ENCODE data around the gene COLGALT1. TPM values are rescaled to one million over a fixed set of nuclear protein-coding genes. Genes with fewer than 3 reads are reported as not detected.

COLGALT1 gene
- total RNA-seq, 1 experiment from 2014 or later = 48.5 TPM

GRCh38 chr19:17560205-17560595, 4.8 kb downstream of the COLGALT1 start:
- Histone ChIP-seq H3K23ac (ENCODE audit: insufficient read length, low read depth, low read length) (no peak overlapping the region), H3K4me1 (ENCODE audit: insufficient read depth, low read length) (no peaks in the 10 kb centered on the region), H3K23me2 (ENCODE audit: insufficient read length, low read depth, low read length, poor library complexity, severe bottlenecking) (peaks cover 8% of the 10 kb centered on the region), H2AFZ (ENCODE audit: low read length) (no peak overlapping the region), H4K91ac (ENCODE audit: insufficient read length, low read depth, low read length) (no peak overlapping the region), H3K27me3 (ENCODE audit: insufficient read depth, low read length) (no peaks in the 10 kb centered on the region), H3K9ac (ENCODE audit: extremely low read depth, insufficient read length, low read length) (no peak overlapping the region), H3K4ac (ENCODE audit: low read depth, low read length) (no peak overlapping the region), H4K5ac (ENCODE audit: insufficient read length, low read depth, low read length) (no peak overlapping the region), H3K4me2 (ENCODE audit: insufficient read depth, insufficient read length, low read length) (no peak overlapping the region), H2BK20ac (ENCODE audit: low read depth, low read length, poor library complexity, severe bottlenecking) (no peak overlapping the region), H3T11ph (ENCODE audit: low read length) (no peak overlapping the region), H3K79me2 (ENCODE audit: insufficient read depth, low read length) (no peaks in the 10 kb centered on the region), H3K14ac (ENCODE audit: insufficient read depth, low read length) (no peak overlapping the region), H3K56ac (ENCODE audit: insufficient read length, low read depth, low read length) (no peak overlapping the region), H2BK5ac (ENCODE audit: insufficient read length, low read length) (no peak overlapping the region), H3K18ac (ENCODE audit: insufficient read length, low read depth, low read length) (no peak overlapping the region), H4K20me1 (ENCODE audit: control insufficient read depth, insufficient read depth, insufficient read length) (peaks cover under 1% of the 10 kb centered on the region), H2BK12ac (ENCODE audit: insufficient read length, low read depth, low read length) (no peak overlapping the region), H2AK5ac (ENCODE audit: insufficient read length, low read length) (no peak overlapping the region), H2BK15ac (ENCODE audit: low read depth, low read length) (no peak overlapping the region), H3K79me1 (ENCODE audit: insufficient read depth, low read depth, low read length, poor library complexity, severe bottlenecking) (no peaks in the 10 kb centered on the region), H4K8ac (replicated peaks; ENCODE audit: insufficient read length, low read depth, low read length) (no peak overlapping the region), H3K9me3 (ENCODE audit: control insufficient read depth, low read depth, low read length) (no peaks in the 10 kb centered on the region), H2BK120ac (ENCODE audit: low read depth, low read length, poor library complexity, severe bottlenecking) (no peak overlapping the region), H3K27ac (ENCODE audit: insufficient read length, low read depth, low read length) (no peak overlapping the region)
- TF ChIP-seq CTCF (conservative IDR thresholded peaks at IDR 0.05) = no peak
- DNase-seq = no peak
- peak overlapping the region in 1 of 3 experiments; percentile 75; a peak in 1 of 7 replicates for H3K27ac Mint-ChIP-seq
- WGBS (ENCODE audit: extremely low coverage, insufficient read length, low lambda C conversion rate) = no CpG with 5 or more reads among the region's 14 CpGs
- H3K36me3 Mint-ChIP-seq (ENCODE audit: insufficient read depth in 1 of 3, low read depth in 3 of 3) = peaks cover 11 to 32% (median 27%) of the 10 kb centered on the region in 3 experiments; a peak in 6 of 7 replicates
- H3K4me1 Mint-ChIP-seq = 0 out of 4 replicates have a peak, but pooled peaks cover 2 to 3% of the 10 kb centered on the region in 2 experiments
- H3K27me3 Mint-ChIP-seq (ENCODE audit: low read depth) = no peaks in the 10 kb centered on the region
- no peak overlapping the region; a peak in 2 of 5 replicates for H3K4me3 Mint-ChIP-seq
- no peaks in the 10 kb centered on the region for H3K9me3 Mint-ChIP-seq
